Chondrocyte (in vitro differentiated cells): ENCODE measurements around the gene FAM184A. TPM values are rescaled to one million over a fixed set of nuclear protein-coding genes. Genes with fewer than 3 reads are reported as not detected.

ENCODE experiments used
- DNase-seq: peaks from one replicate; pipeline ENCODE4 v3.0.0; 2021; ENCODE audit warnings: mixed read lengths, low spot score
- H3K27ac Mint-ChIP-seq: one replicate; pipeline ENCODE4 v1.8.0; 2021; ENCODE audit warnings: mild to moderate bottlenecking, moderate library complexity, mixed read lengths; ENCODE audit not compliant: unreplicated experiment
- H3K27me3 Mint-ChIP-seq: 2 replicates; pipeline ENCODE4 v1.8.0; 2021; ENCODE audit warnings: low read depth, mixed read lengths
- H3K36me3 Mint-ChIP-seq: 2 replicates; pipeline ENCODE4 v1.8.0; 2021; ENCODE audit warnings: low read depth, mixed read lengths
- H3K4me1 Mint-ChIP-seq: 2 replicates; pipeline ENCODE4 v1.8.0; 2021; ENCODE audit warnings: low read depth, mild to moderate bottlenecking, mixed read lengths
- H3K4me3 Mint-ChIP-seq: one replicate; pipeline ENCODE4 v1.8.0; 2021; ENCODE audit warnings: mild to moderate bottlenecking, moderate library complexity, mixed read lengths; ENCODE audit not compliant: unreplicated experiment
- H3K9me3 Mint-ChIP-seq: 2 replicates; pipeline ENCODE4 v1.8.0; 2021; ENCODE audit warnings: low read depth, mixed read lengths
- CTCF ChIP-seq: fragments of 200-600 bp; sonication (generic); IDR thresholded peaks from 2 replicates; pipeline ENCODE4 v1.5.0; 2021; ENCODE audit warnings: antibody characterized with exemption, mild to moderate bottlenecking, moderate library complexity
- total RNA-seq: library from RNA; stranded (reverse); gene quantifications from 3 replicates; pipeline ENCODE4 v1.2.1, GENCODE V29; 2021

The FAM184A gene
- total RNA-seq, 1 donor from 2014 or later, result 0.52 TPM

- Mint-ChIP-seq H3K27ac (no peak overlapping the region), H3K4me1 (peaks cover 6% of the 10 kb centered on the region), H3K4me3 (no peak overlapping the region), H3K36me3 (no peaks in the 10 kb centered on the region), H3K27me3 (no peaks in the 10 kb centered on the region), H3K9me3 (no peaks in the 10 kb centered on the region)
- no peak for TF ChIP-seq CTCF
- DNase-seq, result no peak
These were observed 42.4 kb downstream of the FAM184A start for GRCh38 chr6:119036081-119036480.

- no peak overlapping the region for H3K27ac Mint-ChIP-seq
- peaks cover 6% of the 10 kb centered on the region for H3K4me1 Mint-ChIP-seq
- DNase-seq, result no peak
- H3K4me3 Mint-ChIP-seq, result no peak overlapping the region
- H3K36me3 Mint-ChIP-seq, result no peaks in the 10 kb centered on the region
- no peaks in the 10 kb centered on the region for H3K9me3 Mint-ChIP-seq
- H3K27me3 Mint-ChIP-seq, result no peaks in the 10 kb centered on the region
- no peak for TF ChIP-seq CTCF
These were observed 43.0 kb downstream of the FAM184A start for GRCh38 chr6:119035459-119035858.

GRCh38 chr6:119034827-119035458 lies 43.5 kb downstream of the FAM184A start:
- DNase-seq, result no peak
- Mint-ChIP-seq H3K9me3 (no peaks in the 10 kb centered on the region), H3K4me1 (peaks cover 6% of the 10 kb centered on the region), H3K27me3 (no peaks in the 10 kb centered on the region), H3K27ac (no peak overlapping the region), H3K36me3 (no peaks in the 10 kb centered on the region), H3K4me3 (no peak overlapping the region)
- TF ChIP-seq CTCF, result no peak

GRCh38 chr6:119032428-119032827 lies 46.0 kb downstream of the FAM184A start:
- no peak overlapping the region for H3K27ac Mint-ChIP-seq
- DNase-seq, result no peak
- H3K4me1 Mint-ChIP-seq, result peaks cover 6% of the 10 kb centered on the region
- H3K4me3 Mint-ChIP-seq, result no peak overlapping the region
- TF ChIP-seq CTCF, result no peak
- no peaks in the 10 kb centered on the region for H3K36me3 Mint-ChIP-seq
- H3K27me3 Mint-ChIP-seq, result no peaks in the 10 kb centered on the region
- H3K9me3 Mint-ChIP-seq, result no peaks in the 10 kb centered on the region

GRCh38 chr6:119030759-119031158 lies 47.7 kb downstream of the FAM184A start:
- H3K27me3 Mint-ChIP-seq, result no peaks in the 10 kb centered on the region
- no peak overlapping the region for H3K27ac Mint-ChIP-seq
- DNase-seq, result no peak
- peaks cover 6% of the 10 kb centered on the region for H3K4me1 Mint-ChIP-seq
- no peaks in the 10 kb centered on the region for H3K9me3 Mint-ChIP-seq
- no peaks in the 10 kb centered on the region for H3K36me3 Mint-ChIP-seq
- H3K4me3 Mint-ChIP-seq, result no peak overlapping the region
- TF ChIP-seq CTCF, result no peak
